Ovary (tissue), 3 donors: ENCODE results near the gene COX14.

ENCODE experiments used
- CTCF ChIP-seq, 3 donors: fragments of 450-650 bp in 2 of 3; fragments of 200-600 bp in 1 of 3; IDR thresholded peaks; one replicate each; pipeline versions ENCODE4 v1.5.1 to v1.8.0; 2016 to 2022; ENCODE audit warnings: antibody characterized with exemption in 3 of 3, mild to moderate bottlenecking in 1 of 3
- EP300 ChIP-seq: sonication (generic); formaldehyde crosslinking; IDR thresholded peaks from one replicate; pipeline ENCODE4 v1.6.1; 2017; ENCODE audit warnings: antibody characterized with exemption
- POLR2A ChIP-seq: fragments of 450-650 bp; IDR thresholded peaks from one replicate; pipeline ENCODE4 v1.6.1; 2017; ENCODE audit warnings: antibody characterized with exemption, mild to moderate bottlenecking, moderate library complexity
- donor health status: DM: no; HTN: no; CAD: no.

GRCh38 chr12:50121641-50122040, 9.6 kb downstream of the COX14 start:
- no peak for TF ChIP-seq CTCF (IDR thresholded peaks at IDR 0.05)
- TF ChIP-seq POLR2A: no peak
- TF ChIP-seq EP300: no peak
